ENCODE data around the gene ACVRL1.
A peak's percentile ranks its signal among the peaks of the same experiment; 100 is the strongest.
"Not testable (repeated sequence)": the region's sequence is repeated elsewhere in the genome, so short reads cannot be mapped to it uniquely, and the experiment has no call there.

The ACVRL1 gene

GRCh38 chr12:51874000-51874399 lies 33.3 kb upstream of the ACVRL1 start:
- no peak for DNase-seq (ENCODE audit: low spot score)

GRCh38 chr12:51874486-51874885 lies 32.8 kb upstream of the ACVRL1 start:
- DNase-seq (ENCODE audit: low spot score), result no peak

- no peak for DNase-seq (ENCODE audit: low spot score)
Observed at GRCh38 chr12:51879102-51879501, 28.2 kb upstream of the ACVRL1 start.

GRCh38 chr12:51883295-51883694 lies 24.0 kb upstream of the ACVRL1 start:
- DNase-seq (ENCODE audit: low spot score), result no peak

- DNase-seq (ENCODE audit: low spot score), result no peak
Observed at GRCh38 chr12:51883998-51884675, 23.2 kb upstream of the ACVRL1 start.

- no peak for DNase-seq (ENCODE audit: low spot score)
Observed at GRCh38 chr12:51884676-51885229, 22.6 kb upstream of the ACVRL1 start.

GRCh38 chr12:51885294-51886020 lies 21.8 kb upstream of the ACVRL1 start:
- DNase-seq (ENCODE audit: low spot score), result not testable (repeated sequence)

GRCh38 chr12:51886021-51886710 lies 21.1 kb upstream of the ACVRL1 start:
- peak; percentile 78 for DNase-seq (ENCODE audit: low spot score)

- no peak for DNase-seq (ENCODE audit: low spot score)
Observed at GRCh38 chr12:51887476-51888315, 19.6 kb upstream of the ACVRL1 start, which contains the start of gene ANKRD33. Gene ANKRD33 (plus strand): TSS chr12:51888103. CDS start chr12:51888187, 84 bp downstream.

- no peak for DNase-seq (ENCODE audit: low spot score)
Observed at GRCh38 chr12:51888316-51889215, 18.7 kb upstream of the ACVRL1 start.

- no peak for DNase-seq (ENCODE audit: low spot score)
Observed at GRCh38 chr12:51889216-51890132, 17.8 kb upstream of the ACVRL1 start.

- DNase-seq (ENCODE audit: low spot score), result no peak
Observed at GRCh38 chr12:51890133-51890464, 17.2 kb upstream of the ACVRL1 start.

- DNase-seq (ENCODE audit: low spot score), result no peak
Observed at GRCh38 chr12:51890511-51891171, 16.7 kb upstream of the ACVRL1 start.

- DNase-seq (ENCODE audit: low spot score), result no peak
Observed at GRCh38 chr12:51891843-51892242, 15.5 kb upstream of the ACVRL1 start.

- DNase-seq (ENCODE audit: low spot score), result no peak
Observed at GRCh38 chr12:51893786-51894185, 13.5 kb upstream of the ACVRL1 start.

- DNase-seq (ENCODE audit: low spot score), result no peak
Observed at GRCh38 chr12:51895378-51896135, 11.7 kb upstream of the ACVRL1 start.

- DNase-seq (ENCODE audit: low spot score), result no peak
Observed at GRCh38 chr12:51896236-51896635, 11.1 kb upstream of the ACVRL1 start.

- DNase-seq (ENCODE audit: low spot score), result no peak
Observed at GRCh38 chr12:51897181-51897580, 10.1 kb upstream of the ACVRL1 start.
